PFSK-1 (cell line): ENCODE data around the gene PPP1R8.

Experiments used
- POLR2AphosphoS5 ChIP-seq: IDR thresholded peaks from 2 replicates; pipeline ENCODE4 v1.6.1; 2012; ENCODE audit warnings: low read depth, mild to moderate bottlenecking, control low read depth, low read length, moderate library complexity
- REST ChIP-seq, 2 experiments: IDR thresholded peaks; 2 replicates each; pipeline versions ENCODE4 v1.6.1 to v1.8.0; 2011 to 2012; ENCODE audit warnings: low read depth in 2 of 2, low read length in 2 of 2, control low read depth in 1 of 2, inconsistent platforms in 1 of 2, mild to moderate bottlenecking in 1 of 2, moderate library complexity in 1 of 2; ENCODE audit not compliant: insufficient read depth in 1 of 2

GRCh38 chr1:27804791-27805190 lies 25.8 kb upstream of the PPP1R8 start:
- TF ChIP-seq POLR2AphosphoS5 (no peak), REST (IDR thresholded peaks at IDR 0.05; ENCODE audit: insufficient read depth in 1 of 2, low read depth in 2 of 2, low read length in 2 of 2) (no peak)
